HG03460 (cell line): ENCODE results near the gene ST8SIA1.

ENCODE experiments used
- ATAC-seq: cut with Tn5 transposase; IDR thresholded peaks from one replicate; pipeline ENCODE4 v1.9.1; 2021; ENCODE audit not compliant: unreplicated experiment

ST8SIA1 gene

DNA sequence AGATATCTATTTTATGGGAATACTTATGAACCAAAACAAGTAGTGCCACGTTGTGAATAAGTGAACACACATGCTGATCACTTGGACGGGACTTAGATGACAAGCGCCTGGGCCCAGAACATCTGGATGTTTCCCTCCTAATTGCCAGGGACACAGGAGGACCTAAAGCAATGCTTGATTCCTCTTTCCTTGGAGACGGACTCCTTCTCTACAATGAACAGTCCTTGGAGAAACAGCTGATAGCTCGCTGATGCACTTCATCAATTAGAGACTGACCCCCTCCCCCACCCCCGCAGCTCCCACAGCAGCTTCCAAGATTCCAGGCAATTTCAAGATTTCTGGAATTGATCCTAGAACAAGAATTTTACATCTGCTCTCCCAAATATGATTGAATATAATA is 86.4 kb downstream of the ST8SIA1 start:
- no peak for ATAC-seq

GRCh38 chr12:22246217-22246846 is 88.2 kb downstream of the ST8SIA1 start:
- no peak for ATAC-seq

GRCh38 chr12:22242726-22243125 is 91.8 kb downstream of the ST8SIA1 start:
- no peak for ATAC-seq

- ATAC-seq: no peak
Measured at GRCh38 chr12:22238211-22238610, 96.3 kb downstream of the ST8SIA1 start.

DNA sequence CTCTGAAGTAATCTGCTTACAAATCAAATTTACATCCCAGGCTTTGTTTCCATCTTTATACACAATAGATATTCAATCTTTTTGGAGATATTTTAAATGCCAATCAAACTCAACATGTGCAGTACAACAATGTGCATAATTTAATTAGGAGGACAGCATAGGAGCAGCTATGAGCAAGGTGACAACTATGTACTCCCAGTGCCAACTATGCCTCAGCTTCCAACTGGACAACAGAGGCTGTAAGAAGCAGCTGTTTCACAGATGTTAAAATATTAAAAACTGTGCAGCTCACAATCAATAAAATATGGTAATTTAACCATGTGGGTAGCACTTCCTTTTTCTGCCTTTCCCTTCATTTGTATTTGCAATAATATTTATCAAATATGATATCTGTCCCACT is 99.9 kb downstream of the ST8SIA1 start:
- no peak for ATAC-seq

DNA sequence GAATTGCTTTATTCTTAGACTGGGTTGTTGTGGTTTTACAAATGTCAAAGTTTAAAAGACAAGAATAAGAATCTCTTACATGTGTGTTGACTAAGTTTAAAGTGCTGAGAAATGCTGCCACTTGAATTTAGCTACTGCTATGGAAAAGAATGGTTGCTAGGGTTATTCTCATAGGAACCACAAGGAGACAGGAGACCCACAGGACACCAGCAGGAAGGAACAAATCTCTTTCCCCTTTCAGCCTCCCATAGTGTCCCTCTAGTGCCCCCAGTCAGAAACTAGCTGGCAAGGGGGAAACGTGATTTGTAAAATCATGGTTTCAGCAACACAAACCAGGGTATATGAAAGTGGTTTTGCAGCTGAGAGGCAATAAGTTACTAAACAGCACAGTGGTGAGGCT is 102.7 kb downstream of the ST8SIA1 start:
- ATAC-seq: no peak

DNA sequence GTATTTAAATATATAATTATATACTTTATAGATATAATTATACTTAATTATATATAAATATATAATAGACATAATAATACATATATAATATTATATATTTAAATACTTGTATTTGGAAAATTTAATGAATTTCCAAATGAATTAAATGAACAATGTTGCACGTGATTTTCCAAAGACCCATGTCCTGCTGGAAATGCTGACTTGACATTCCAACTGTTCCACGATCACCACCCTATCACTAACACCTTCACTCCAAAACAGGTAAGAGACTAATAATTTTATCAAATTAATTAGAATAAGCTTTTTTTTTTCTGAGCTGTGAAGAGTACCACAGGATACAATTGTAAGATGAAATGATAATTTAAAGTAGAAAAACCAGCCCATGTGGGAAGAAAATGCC is 103.4 kb downstream of the ST8SIA1 start:
- ATAC-seq: no peak

- ATAC-seq: no peak
Measured at GRCh38 chr12:22230280-22230794, 104.2 kb downstream of the ST8SIA1 start.

- no peak for ATAC-seq
Measured at GRCh38 chr12:22229652-22230279, 104.7 kb downstream of the ST8SIA1 start.

DNA sequence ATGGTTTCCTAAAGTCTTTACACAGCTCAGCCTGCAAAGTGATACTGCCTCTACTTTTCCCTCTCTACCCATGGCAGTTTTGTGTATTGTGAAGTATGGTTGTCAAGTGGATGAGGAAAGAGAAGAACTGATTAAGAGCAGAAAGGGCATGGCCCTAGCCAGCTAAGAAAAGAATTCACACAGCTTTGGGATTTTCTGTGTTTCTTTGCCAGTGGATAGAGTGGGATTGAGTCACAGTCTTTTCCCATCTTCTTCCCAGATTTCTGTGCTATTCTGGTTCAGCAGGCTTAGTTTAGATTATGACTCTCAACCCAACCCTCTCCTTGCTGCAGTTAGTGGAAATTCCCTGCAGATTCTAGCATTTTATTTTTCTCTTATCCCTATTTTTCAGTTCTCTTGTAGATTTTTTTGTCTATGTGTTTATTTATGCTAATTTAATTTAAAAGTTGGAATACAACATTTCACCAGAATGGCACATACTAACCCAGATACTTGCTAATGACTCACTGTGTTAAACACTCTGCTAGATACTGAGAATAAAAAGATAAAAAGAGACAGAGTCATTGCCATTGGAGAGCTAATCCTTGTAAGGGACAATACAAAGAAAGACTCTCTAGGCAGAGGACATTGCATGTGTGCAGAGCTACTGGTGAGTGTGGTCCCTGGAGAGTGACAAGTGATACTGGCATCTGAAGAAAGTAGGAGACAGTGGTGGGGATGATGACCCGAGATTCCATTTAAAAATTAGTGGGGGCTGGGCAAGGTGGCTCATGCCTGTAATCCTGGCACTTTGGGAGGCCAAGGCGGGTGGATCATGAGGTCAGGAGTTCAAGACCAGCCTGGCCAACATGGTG is 106.3 kb downstream of the ST8SIA1 start:
- no peak for ATAC-seq

DNA sequence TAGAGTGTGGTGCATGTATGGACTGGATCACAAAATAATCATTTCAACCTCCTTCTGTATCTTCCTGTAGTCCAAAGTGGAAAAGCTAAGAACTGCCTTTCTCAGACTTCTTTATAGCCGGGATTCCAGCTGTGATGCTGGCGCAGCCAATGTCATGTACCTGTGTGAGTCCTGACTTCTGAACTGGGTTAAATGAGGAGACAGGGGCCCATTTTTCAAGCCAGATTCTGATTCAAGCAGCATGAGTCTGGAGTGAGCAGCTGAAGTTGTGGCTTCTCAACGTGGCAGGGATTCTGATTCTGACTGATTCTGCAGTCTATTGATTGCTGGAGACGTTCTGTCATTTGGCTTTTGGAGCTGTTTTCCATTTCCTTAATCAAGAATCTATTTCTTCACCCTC is 111.2 kb downstream of the ST8SIA1 start:
- ATAC-seq: no peak

DNA sequence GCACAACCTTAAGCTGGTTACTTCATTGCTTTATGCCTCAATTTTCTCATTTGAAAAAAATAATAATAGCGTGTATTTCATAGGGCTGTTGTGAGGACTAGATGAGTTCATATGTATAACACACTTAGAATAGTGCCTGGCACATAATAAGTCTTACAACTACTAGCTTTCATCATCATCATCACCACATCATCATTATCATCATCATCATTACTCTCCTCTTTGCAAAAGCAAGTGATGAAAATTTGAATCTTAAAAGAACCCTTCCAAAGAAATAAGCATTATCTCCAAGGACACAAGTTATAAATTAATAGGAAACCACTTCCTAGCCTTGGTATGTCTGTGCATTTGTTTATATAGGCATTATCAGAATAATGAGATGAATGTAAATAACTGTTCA is 117.0 kb downstream of the ST8SIA1 start:
- ATAC-seq: no peak

- no peak for ATAC-seq
Measured at GRCh38 chr12:22215467-22216253, 118.8 kb downstream of the ST8SIA1 start.

- no peak for ATAC-seq
Measured at GRCh38 chr12:22211128-22211527, 123.4 kb downstream of the ST8SIA1 start.

DNA sequence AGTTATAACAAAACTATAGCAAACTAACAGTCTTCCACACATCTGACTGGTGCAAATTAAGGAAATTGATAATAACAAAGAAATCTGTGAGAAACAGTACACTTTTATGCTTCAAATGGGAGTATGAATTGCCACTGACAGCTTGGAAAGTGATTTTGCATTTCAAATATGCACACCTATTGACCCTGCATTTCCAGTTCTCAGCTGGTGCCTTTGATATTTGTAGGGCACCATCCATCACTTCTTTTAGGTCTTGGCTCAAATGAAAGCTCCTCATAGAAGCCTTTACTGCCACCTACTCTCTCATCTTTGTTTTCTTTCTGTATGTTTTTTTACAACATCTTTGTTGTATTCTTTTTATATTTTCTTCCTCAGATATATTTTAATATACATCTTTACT is 125.1 kb downstream of the ST8SIA1 start:
- no peak for ATAC-seq

- no peak for ATAC-seq
Measured at GRCh38 chr12:22206111-22206728, 128.3 kb downstream of the ST8SIA1 start.

DNA sequence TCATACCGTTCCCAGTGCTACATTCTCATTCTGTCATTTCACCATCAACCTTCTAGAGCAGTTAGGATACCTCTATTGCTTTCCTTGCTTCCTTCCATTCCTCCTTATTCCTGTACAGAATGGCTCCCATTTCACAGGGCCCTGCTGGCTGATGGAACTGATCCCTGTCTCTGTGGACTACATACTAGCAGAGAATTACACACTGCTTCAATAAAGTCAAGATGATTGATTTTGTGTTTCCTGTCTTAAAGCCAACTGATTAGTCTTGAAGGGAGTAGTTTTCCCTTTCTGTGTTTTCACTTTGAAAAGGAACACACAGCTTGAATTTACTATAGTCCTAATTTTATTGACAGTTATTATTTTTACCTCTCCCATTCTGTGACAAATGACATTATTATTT is 130.1 kb downstream of the ST8SIA1 start:
- ATAC-seq: no peak

DNA sequence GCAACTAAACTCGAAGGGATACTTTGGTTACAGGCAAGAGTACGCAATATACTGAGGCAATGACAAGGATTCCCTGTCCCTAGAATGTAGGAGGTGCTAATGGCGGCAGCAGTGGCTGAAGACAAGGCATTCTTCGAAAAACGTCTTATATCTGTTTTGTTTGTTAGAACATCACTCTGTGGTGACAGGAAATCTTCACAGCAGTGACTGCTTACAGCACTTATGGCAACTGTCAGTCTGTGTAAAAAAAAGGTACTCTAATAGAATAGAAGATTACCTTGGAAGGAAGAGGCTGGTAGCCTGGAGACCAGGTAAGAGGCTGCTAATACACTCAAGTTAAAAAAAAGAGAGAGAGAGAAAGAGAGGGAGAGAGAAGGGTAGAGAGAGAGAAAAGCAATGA is 131.7 kb downstream of the ST8SIA1 start:
- ATAC-seq: no peak

- ATAC-seq: no peak
Measured at GRCh38 chr12:22201101-22201500, 133.4 kb downstream of the ST8SIA1 start.

DNA sequence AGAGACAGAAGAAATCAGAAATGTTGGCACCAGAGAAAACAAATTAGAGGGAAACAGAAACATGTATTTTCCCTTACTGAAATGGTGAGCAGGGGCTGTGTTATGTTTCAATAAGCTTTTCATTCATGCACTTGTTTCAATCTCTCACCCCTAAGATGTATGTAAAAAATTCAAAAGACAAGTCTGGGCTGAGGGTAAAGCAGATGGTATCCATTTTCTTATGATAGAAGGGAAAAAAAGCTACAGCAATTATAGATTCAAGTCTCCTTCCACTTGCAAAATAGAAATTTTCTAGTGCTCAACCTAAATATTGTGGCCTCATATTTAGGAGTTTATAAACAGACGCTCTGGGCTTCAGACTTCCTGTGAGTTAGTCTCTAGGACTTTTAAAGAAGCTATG is 138.3 kb downstream of the ST8SIA1 start:
- ATAC-seq: no peak

GRCh38 chr12:22190969-22191368 is 143.5 kb downstream of the ST8SIA1 start:
- no peak for ATAC-seq
